ENCODE measurements around the gene HSPA4. TPM values are rescaled to one million over a fixed set of nuclear protein-coding genes. Genes with fewer than 3 reads are reported as not detected.

Gene HSPA4
- total and polyA plus RNA-seq, 2 of the 4 experiments (the other 2 are of a cell fraction): 34.9 to 120 TPM

DNA sequence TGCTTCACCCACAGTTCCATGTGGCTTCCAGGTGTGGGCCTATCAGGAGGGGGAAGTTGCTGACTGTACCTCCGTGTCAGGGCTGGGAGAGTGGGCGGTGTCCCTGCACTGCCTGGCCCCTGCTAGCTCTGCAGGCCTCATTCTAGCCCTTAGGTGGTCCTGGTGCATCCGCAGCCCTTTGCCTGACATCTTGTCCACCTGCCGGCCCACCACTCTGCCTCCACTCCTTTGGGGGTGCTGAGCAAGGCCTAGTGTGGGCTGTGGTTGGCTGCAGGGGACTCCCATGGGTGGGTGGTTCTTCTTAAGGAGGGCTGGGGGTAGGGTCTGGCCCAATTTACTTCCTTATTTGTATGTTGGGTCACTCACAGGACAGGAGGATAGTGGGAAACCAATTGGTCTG lies 66.9 kb downstream of the HSPA4 start:
- Histone ChIP-seq H3K79me1 (ENCODE audit: low read depth in 1 of 2, low read length in 2 of 2) (no peaks in the 10 kb centered on the region), H2BK20ac (ENCODE audit: low read depth, low read length) (no peak overlapping the region), H2AK5ac (ENCODE audit: low read depth, low read length) (no peak overlapping the region), H3K4me3 (ENCODE audit: insufficient read depth, low read depth, low read length) (no peak overlapping the region), H4K20me1 (ENCODE audit: insufficient read depth, low read length) (no peaks in the 10 kb centered on the region; the same call in 1 of the 2 replicates), H3K4me1 (ENCODE audit: control insufficient read depth, insufficient read depth, low read length) (no peaks in the 10 kb centered on the region), H3K18ac (ENCODE audit: low read depth, low read length) (no peak overlapping the region), H4K8ac (ENCODE audit: low read depth in 2 of 2, low read length in 2 of 2) (no peak overlapping the region), H2AK9ac (replicated peaks; ENCODE audit: low read depth, low read length, poor library complexity) (no peak overlapping the region), H3K4me2 (ENCODE audit: low read depth, low read length) (no peak overlapping the region), H2BK5ac (ENCODE audit: low read depth, low read length, poor library complexity, severe bottlenecking) (no peak overlapping the region), H3K9me3 (ENCODE audit: control insufficient read depth, insufficient read depth, low read length) (no peaks in the 10 kb centered on the region), H3K9ac (ENCODE audit: low read depth, low read length) (no peak overlapping the region), H3K4ac (ENCODE audit: low read depth, low read length) (no peak overlapping the region), H3K14ac (replicated peaks; ENCODE audit: low read depth, low read length) (no peak overlapping the region), H4K5ac (ENCODE audit: low read depth, low read length) (no peak overlapping the region), H3K36me3 (ENCODE audit: control insufficient read depth, insufficient read depth, low read length) (no peaks in the 10 kb centered on the region), H3K56ac (ENCODE audit: extremely low read depth, insufficient read depth, low read length) (no peak overlapping the region), H3K27me3 (ENCODE audit: control insufficient read depth, insufficient read depth, low read length) (peaks cover 19% of the 10 kb centered on the region), H3K27ac (ENCODE audit: insufficient read depth, low read length) (no peak overlapping the region), H3K9me1 (ENCODE audit: insufficient read depth, low read length) (no peaks in the 10 kb centered on the region), H3K23ac (ENCODE audit: low read depth, low read length) (no peak overlapping the region), H2BK15ac (ENCODE audit: low read depth, low read length) (no peak overlapping the region), H4K91ac (ENCODE audit: insufficient read depth, low read depth, low read length) (no peak overlapping the region), H2BK120ac (ENCODE audit: low read depth, low read length) (no peak overlapping the region), H2AFZ (replicated peaks; ENCODE audit: low read length, poor library complexity) (no peak overlapping the region)
- dilution Hi-C loops (cut with HindIII; ENCODE audit: low sequenced_read_pairs, unreplicated experiment): no loop called here
- 43% methylated on average over 1 of the region's 4 CpGs; no CpG with 5 or more reads in 1 of the 2 experiments for WGBS, 2 experiments (ENCODE audit: extremely low coverage in 2 of 2, insufficient read length in 1 of 2)
- no peak for DNase-seq
- no TSS peak for BruUV-seq (replicated peaks)
- no peak for ATAC-seq (ENCODE audit: low read depth)
- in situ Hi-C loops (cut with MboI; ENCODE audit: low sequenced_read_pairs): loop anchor here (10.0 kb wide), 2 partner anchors 166 to 826 kb away; no protein-coding TSS in a partner anchor
- TF ChIP-seq MXI1 (IDR thresholded peaks at IDR 0.05; ENCODE audit: borderline replicate concordance, low read depth, low read length) (no peak), RCOR1 (IDR thresholded peaks at IDR 0.05; ENCODE audit: insufficient replicate concordance, low read length) (no peak), CEBPB (IDR thresholded peaks at IDR 0.05; ENCODE audit: low read depth, low read length) (no peak), MAZ (IDR thresholded peaks at IDR 0.05; ENCODE audit: borderline replicate concordance, low read depth, low read length) (no peak), FOS (IDR thresholded peaks at IDR 0.05; ENCODE audit: low read depth, low read length) (no peak), RAD21 (IDR thresholded peaks at IDR 0.05; ENCODE audit: low read length) (no peak), SMC3 (IDR thresholded peaks at IDR 0.05; ENCODE audit: low read depth, low read length) (no peak), MAFK (IDR thresholded peaks at IDR 0.05; ENCODE audit: low read depth, low read length) (no peak), CHD1 (IDR thresholded peaks at IDR 0.05; ENCODE audit: low read depth, low read length) (no peak), RFX5 (IDR thresholded peaks at IDR 0.05; ENCODE audit: low read depth, low read length) (no peak), POLR2A (IDR thresholded peaks at IDR 0.05; ENCODE audit: low read depth, low read length) (no peak), NFE2L2 (IDR thresholded peaks at IDR 0.05; ENCODE audit: low read depth, low read length) (no peak), BHLHE40 (IDR thresholded peaks at IDR 0.05; ENCODE audit: low read depth, low read length) (no peak)
- TF ChIP-seq, protein P1, sequence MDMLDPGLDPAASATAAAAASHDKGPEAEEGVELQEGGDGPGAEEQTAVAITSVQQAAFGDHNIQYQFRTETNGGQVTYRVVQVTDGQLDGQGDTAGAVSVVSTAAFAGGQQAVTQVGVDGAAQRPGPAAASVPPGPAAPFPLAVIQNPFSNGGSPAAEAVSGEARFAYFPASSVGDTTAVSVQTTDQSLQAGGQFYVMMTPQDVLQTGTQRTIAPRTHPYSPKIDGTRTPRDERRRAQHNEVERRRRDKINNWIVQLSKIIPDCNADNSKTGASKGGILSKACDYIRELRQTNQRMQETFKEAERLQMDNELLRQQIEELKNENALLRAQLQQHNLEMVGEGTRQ (IDR thresholded peaks at IDR 0.05; ENCODE audit: low read depth, low read length): no peak
- TF ChIP-seq, protein P2, sequence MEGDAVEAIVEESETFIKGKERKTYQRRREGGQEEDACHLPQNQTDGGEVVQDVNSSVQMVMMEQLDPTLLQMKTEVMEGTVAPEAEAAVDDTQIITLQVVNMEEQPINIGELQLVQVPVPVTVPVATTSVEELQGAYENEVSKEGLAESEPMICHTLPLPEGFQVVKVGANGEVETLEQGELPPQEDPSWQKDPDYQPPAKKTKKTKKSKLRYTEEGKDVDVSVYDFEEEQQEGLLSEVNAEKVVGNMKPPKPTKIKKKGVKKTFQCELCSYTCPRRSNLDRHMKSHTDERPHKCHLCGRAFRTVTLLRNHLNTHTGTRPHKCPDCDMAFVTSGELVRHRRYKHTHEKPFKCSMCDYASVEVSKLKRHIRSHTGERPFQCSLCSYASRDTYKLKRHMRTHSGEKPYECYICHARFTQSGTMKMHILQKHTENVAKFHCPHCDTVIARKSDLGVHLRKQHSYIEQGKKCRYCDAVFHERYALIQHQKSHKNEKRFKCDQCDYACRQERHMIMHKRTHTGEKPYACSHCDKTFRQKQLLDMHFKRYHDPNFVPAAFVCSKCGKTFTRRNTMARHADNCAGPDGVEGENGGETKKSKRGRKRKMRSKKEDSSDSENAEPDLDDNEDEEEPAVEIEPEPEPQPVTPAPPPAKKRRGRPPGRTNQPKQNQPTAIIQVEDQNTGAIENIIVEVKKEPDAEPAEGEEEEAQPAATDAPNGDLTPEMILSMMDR (conservative IDR thresholded peaks at IDR 0.05; ENCODE audit: low read depth, low read length): no peak
- POLR2A ChIA-PET (ENCODE audit: unreplicated experiment): no interaction called here
- intact Hi-C loops (cut with micrococcal nuclease): loop anchor here (10.0 kb wide), 1 partner anchor 556 kb away; no protein-coding TSS in a partner anchor
- CTCF ChIA-PET: interaction anchor here (0.6 to 1.1 kb wide), 2 partner anchors 8 to 915 kb away, joined by 3 read pairs; no protein-coding TSS in a partner anchor
